Measurements from ENCODE around the gene WFS1.
A peak's percentile ranks its signal among the peaks of the same experiment; 100 is the strongest.

Gene WFS1

DNA sequence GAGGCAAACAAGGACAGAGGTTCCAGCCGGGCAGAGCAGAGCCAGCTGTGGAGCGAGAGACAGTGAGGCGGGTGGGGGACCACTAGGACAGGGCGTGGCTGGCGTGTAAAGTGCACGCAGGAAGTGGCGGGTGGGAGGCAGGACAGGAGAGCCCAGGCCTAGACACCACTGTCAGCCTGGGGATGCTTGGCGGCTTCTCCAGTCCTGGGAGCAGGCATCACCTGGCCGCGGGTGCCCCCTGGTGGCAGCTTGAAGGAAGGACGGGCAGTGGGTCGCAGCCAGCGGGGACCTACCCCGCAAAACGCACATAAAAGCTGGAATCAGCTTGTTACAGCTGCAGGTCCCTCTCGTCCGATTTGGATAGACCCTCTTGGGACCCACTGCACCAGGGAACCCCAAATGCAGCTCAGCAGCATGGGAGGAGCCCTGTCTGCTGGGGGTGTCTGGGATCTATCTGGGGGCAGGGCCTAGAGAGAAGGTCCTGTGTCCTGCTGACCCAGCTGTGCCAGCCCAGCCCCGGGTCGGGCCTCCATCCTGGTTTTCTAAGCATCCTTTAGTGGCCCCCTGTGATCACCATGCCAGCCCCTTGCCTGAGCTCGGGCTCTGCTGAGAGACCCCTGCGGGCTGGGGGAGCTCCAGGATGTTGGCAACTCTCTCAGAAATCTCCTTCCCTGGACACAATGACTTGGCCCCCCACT lies 57.7 kb downstream of the WFS1 start:
- DNase-seq: peak; percentile 15

DNA sequence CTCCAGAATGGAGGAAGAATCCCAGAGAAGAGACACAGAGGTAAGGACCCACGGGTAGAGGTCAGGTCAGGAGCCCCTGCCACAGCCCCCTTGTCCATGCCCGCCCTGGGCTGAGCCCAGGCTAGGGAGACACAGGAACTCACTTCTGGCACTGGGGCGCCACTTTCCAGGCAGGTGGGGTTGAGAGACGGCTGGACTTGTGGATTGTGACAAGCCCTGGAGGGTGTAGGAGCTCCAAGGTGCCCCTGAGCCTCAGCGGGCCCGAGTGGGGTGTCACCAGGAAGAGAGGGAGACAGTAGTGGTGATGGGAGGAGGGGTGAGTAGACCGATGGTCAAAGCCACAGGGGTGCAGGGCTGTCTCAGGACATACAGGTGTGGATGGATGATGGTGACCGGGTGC lies 58.9 kb downstream of the WFS1 start:
- DNase-seq: no peak

DNA sequence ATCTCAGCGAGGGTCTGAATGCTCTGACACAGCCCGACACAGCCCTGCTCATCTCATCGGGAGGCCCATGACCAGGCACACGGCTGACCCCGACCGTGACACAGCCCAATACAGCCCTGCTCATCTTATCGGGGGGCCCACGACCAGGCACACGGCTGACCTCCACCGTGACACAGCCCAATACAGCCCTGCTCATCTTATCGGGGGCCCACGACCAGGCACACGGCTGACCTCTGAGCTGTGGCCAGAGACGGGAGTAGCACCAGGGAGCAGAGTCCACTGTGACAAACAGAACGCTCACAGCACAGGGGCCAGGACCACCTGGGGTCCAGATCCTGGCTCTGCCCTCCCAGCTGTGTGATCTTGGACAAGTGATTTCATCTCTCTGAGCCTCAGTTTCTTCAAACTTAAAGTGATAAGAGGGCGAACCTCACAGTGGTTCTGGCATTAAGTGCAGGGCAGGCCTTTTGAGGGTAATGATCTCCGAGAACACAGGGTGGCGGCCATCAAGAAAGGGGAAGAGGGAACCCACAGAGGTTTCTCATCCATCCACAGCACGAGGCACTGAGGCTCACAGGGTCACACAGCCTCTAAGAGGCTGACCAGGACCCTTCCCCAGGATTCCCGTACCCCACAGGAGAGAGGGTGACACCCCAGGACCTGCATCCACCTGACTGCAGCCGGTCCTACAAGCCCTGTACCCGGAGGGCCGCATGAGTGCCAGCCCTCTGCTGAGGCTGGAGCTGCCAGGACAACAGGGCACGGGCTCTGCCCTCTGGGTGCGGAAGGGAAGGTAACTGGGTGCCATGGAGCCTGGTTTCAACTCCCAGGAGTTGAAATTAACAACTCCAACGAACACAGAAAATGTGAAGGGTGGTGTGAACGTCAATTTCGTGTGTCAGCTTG lies 60.1 kb downstream of the WFS1 start:
- no peak for DNase-seq

- DNase-seq: no peak
Observed at GRCh38 chr4:6330384-6330767, 60.7 kb downstream of the WFS1 start.

GRCh38 chr4:6331018-6331417 lies 61.4 kb downstream of the WFS1 start:
- no peak for DNase-seq

GRCh38 chr4:6331468-6331867 lies 61.8 kb downstream of the WFS1 start:
- DNase-seq: no peak

GRCh38 chr4:6332042-6332668 lies 62.5 kb downstream of the WFS1 start:
- no peak for DNase-seq

DNA sequence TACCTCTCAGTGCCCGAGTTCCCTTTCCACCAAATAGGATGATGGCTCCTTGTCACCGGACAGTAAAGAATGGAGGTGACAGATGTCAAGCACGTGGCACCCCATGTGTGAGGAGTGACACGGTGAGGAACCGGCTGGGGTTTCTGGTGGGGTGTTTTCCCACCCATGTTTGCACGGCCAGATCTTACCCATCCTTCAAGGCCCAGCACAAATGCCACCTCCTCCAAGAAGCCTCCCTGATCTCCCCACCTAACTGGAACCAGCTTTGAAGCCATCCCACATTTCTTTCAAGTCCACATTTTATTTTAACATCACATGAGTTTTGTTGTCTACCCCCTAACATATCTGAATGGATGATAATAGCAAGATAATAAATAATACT lies 63.0 kb downstream of the WFS1 start:
- DNase-seq: no peak

DNA sequence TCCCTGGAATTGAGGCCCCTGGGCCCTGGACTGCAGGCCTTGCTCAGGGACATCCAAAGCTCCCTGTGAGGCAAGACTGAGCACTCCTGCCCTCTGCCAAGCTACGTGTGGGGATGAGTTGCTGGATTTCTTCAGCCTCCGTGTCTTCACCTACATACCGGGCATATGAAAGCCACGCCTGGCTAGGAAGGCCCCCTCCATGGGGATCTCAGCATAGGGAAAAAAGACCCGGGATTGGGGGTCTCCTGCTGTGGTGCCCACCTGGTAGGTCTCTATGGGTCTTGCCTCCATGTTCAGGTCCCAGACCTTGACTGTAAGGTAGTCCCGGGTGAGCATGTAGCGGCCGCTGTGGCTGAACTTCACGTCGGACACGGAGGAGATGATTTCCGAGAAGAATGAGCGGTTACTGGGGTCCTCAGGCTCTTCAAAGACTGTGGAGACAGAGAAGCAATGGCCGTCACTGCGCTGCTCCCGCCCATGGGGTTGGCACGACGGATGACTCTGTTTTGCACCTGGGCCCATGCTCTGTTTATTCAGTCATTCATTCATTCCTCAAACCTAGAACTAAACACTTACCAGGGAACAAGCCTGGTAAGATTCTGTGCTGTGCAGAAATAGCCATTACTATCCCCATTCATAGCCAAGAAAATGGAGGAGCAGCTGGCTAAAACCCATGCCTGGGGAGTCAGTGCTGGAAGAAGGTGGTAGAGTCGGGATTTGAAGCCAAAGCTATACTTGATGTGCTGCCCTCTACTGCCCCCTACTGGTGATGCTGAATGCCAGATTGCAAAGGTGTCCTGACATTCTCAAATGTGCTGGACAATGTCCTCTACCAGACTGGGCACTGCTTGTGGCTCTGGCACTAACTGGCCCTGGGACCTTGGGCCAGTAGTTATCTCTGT lies 63.9 kb downstream of the WFS1 start:
- no peak for DNase-seq

- no peak for DNase-seq
Observed at GRCh38 chr4:6334203-6334887, 64.7 kb downstream of the WFS1 start.

GRCh38 chr4:6335040-6335590 lies 65.5 kb downstream of the WFS1 start:
- DNase-seq: no peak

DNA sequence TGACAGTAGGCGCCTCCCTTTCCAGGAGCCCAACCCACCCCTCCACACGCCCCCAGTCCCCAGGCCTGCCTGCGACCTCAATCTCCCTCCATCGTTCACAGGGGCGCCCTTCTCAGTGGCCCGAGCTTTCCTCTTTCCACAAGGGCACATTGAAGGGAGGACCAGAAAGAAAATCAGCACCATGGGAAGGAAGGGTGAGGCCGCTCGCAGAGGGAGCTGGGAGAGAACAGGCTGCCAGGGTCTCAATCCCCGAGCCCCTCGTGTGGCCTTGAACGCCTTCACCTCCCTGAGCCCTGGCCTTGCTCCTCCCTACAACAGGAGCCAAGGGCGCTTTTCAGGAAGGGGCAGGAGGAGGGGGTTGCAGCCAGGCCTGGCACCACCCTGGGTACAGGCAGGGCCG lies 66.5 kb downstream of the WFS1 start:
- no peak for DNase-seq

GRCh38 chr4:6337331-6337935 lies 67.8 kb downstream of the WFS1 start:
- DNase-seq: no peak

GRCh38 chr4:6338175-6338950 lies 68.7 kb downstream of the WFS1 start:
- DNase-seq: no peak

GRCh38 chr4:6338951-6339817 lies 69.5 kb downstream of the WFS1 start:
- no peak for DNase-seq

DNA sequence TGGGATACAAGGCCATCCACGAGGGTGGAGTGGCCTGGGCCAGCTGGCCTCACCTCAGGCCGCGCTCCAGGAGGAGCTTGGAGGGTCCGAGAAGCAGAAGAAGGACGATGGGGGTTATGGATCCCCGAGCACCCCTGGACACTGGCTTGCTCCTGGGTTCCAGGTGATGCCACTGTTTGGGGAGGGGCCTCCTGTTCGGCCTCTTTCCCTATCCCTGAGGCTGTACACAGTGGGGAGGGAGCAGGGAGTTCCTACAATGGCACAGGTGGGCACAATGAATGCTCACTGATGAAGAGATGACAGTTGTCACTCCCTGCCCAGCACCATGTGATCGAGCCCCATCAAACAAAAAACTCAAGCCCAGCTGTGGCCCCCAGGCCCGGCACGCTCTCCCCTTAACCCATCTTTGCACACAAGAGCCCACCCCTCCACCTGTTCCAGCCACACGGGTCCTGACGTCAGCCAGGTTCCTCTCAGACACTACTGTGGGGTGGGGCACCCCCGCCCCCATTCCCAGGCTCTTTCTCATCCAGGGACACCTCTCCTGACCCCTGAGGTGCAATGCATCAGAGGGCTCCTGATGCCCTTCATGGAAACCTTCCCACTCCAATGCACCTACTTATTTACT lies 70.3 kb downstream of the WFS1 start:
- no peak for DNase-seq

DNA sequence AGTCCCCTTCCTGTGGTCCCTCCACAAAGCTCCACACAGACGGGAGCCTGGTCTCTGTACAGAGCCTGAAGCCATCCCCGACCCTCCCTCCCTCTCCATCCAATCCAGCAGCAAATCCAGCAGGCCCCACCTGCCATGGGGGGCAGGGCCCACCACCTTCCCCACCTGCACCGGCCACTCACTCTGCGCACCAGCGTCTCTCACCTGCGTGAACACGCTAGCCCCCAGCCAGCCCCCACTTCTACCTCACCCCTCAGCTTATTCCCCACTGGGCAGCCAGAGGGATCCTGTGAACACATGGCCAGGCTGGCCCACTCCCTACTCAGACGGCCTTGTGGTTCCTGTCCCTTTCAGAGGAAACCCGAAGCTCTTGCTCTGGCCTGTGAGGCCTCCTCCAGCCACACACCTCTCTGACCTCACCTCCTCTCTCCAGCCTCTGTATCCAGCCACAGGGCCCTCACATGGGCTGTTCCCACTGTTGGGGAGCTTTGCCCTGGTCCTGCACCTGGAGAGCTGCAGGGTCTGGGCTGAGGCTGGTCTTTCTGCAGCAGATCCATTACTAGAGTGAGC lies 70.9 kb downstream of the WFS1 start:
- no peak for DNase-seq

DNA sequence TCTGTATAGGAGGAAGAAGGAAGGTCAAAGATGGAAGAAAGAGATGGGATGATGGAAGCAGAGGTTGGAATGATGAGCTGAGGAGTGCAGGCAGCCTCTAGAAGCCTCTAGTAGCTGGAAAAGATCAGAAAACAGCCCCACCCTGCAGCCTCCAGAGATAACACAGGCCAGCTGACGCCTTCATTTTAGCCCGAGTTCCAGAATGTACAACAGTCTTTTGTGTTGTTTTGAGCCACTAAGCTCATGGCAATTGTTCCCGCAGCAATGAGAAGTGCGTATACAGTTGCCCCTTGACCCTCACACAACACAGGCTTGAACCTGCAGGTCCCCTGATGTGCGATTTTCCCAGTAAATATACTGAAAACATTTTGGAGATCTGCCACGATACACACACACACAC lies 72.0 kb downstream of the WFS1 start:
- DNase-seq: no peak
